ENCODE results near the gene LAMC3.
"Not testable (repeated sequence)": the region's sequence is repeated elsewhere in the genome, so short reads cannot be mapped to it uniquely, and the experiment has no call there.

Gene LAMC3

GRCh38 chr9:131031005-131031641 lies 22.1 kb downstream of the LAMC3 start:
- no peak for DNase-seq

- DNase-seq, result no peak
Measured at GRCh38 chr9:131031642-131032005, 22.6 kb downstream of the LAMC3 start.

- DNase-seq, result no peak
Measured at GRCh38 chr9:131032384-131032783, 23.4 kb downstream of the LAMC3 start.

- no peak for DNase-seq
Measured at GRCh38 chr9:131033269-131034224, 24.6 kb downstream of the LAMC3 start.

DNA sequence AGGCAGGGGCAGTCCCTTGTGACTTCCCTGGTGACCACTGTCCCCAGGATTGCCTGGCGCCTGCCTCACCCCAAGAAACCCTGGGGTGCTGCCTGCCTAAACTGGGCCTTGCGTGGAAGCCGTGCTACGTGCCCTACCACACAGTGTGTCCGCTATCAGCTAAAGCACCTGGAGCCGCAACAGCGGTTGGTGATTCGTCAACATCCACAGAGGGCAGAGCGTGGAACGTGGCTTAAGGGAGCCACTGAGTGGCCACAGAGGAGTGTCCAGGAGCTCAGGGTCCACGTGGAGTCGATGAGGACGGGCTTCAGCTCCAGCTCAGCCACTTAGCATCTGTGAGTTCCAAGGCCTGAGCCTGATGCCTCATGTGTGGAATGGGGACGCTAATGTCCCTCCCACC lies 25.3 kb downstream of the LAMC3 start:
- DNase-seq, result no peak

- DNase-seq, result not testable (repeated sequence)
Measured at GRCh38 chr9:131034749-131035148, 25.8 kb downstream of the LAMC3 start.

DNA sequence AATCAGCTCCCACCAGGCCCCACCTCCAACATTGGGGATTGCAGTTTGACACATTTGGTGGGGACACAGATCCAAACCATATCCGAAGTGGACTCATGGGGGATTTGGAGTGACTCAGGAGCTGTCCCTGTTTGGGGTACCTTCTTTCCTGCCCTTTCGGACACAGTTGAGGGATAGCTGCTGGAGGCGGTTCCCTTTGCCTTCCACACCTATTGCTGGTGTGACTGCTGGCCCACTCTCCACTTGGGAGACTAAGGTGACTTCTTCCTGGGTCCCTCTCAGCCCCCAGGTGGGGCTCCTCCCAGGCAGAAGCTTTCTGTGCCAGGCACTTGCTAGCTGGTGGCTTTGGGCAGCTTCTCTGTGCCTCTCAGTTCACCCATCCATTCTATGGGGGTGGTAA lies 26.6 kb downstream of the LAMC3 start:
- no peak for DNase-seq

- DNase-seq, result no peak
Measured at GRCh38 chr9:131036071-131036470, 27.1 kb downstream of the LAMC3 start.

DNA sequence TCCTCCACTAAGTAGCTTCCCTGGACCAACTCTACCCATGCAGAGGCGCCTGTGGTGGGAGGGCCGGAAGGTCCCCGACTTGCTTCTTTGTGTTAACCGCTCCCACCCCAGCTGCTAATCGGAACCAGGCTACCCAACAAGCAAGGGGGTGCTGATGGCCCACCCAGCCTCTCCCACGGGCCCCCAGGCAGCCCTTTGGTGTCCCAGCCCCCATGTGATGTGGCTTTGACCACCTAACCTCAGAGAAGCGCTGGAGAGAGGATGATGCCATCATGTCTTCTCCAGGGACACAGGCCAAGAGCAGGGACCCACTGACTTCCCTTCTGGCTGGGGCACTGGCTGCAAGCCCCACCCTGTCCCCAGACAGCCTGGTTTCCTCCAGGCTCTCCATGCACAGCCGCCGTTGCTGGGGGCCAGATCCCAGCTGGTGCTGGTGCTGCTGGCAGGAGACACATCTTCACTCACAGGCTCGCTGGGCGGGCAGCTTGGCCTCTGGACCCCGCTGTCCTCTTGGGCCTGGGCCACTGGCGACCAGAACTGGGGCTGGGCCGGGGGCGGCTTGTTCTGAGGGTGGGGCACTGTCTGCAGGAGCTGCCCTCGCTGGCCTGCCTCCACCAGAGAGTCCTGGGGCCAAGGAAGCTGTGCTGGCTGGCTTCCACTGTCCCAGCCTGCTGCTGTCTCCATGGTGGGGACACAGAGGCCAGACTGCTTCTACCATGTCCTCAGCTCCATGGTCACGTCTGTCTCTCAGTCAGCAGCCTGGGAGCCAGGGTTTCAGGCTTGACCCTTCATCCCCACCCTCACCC lies 27.8 kb downstream of the LAMC3 start:
- no peak for DNase-seq

- no peak for DNase-seq
Measured at GRCh38 chr9:131037335-131038255, 28.6 kb downstream of the LAMC3 start.

DNA sequence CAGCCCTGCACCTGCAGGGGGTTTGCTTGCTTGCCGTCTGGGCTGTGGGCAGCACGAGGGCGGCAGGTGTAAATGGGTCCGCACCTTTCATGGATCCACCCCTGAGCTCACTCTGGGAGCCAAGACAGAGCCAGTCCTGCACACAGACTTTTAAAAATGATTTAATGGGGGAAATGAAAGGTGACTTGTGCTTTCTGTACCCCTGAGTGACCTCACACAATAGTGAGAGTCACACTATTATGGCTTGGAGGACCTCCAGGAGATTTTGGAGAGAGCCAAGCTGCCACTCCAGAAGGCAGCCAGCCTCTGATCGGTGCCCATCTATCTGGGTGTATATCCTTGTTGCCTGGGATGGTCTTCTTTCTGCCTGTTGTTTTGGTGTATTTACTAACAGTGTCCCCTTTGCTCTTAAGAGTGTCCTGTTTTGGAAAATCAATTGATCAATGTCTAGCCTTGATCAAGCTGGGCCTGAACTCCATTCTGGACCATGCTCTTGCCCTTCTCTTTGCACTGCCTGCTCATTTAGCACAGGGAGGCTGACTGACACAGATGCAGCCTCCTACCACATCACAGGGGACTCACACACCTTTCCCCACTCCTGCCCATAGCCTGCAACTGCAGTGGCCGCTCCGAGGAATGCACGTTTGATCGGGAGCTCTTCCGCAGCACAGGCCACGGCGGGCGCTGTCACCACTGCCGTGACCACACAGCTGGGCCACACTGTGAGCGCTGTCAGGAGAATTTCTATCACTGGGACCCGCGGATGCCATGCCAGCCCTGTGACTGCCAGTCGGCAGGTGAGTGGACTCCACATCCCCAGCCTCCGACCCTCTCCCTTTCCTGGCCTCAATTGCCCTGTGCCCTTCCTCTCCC lies 29.5 kb downstream of the LAMC3 start:
- no peak for DNase-seq

DNA sequence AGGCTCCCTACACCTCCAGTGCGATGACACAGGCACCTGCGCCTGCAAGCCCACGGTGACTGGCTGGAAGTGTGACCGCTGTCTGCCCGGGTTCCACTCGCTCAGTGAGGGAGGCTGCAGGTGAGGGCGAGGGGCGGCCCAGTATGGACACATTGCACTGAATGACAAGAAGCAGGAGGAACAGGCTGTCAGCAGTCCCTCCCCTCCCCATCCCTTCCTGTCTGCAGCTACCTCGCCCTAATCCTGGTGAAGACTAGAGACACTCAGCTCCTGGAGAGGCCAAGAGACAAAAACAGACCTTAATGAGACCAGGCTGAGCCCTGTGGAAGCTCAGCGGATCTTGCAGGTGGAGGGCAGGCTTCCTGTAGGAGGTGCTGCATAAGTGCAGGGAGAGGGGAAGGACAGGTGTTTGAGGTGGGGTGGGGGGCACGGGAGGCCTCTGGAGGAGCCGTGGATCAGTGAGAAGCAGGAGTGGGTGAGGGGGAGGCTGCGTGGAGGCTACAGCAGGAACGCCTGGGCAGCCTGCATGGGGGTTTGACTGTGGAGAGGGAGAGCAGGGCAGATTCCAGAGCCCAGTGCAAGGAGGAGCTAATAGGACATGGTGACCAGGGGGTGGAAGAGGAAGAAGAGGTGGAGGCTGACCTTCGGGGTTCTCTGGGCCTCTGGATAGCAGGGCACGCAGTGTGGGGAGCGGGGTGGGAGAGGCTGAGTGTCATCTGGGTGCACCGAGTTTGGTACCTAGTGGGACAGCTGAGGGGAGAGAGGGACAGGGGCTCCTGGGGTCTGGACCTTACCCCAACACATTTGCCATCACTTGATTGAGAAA lies 30.4 kb downstream of the LAMC3 start:
- no peak for DNase-seq

GRCh38 chr9:131042666-131043065 lies 33.7 kb downstream of the LAMC3 start:
- DNase-seq, result no peak

- no peak for DNase-seq
Measured at GRCh38 chr9:131043087-131043486, 34.1 kb downstream of the LAMC3 start.

DNA sequence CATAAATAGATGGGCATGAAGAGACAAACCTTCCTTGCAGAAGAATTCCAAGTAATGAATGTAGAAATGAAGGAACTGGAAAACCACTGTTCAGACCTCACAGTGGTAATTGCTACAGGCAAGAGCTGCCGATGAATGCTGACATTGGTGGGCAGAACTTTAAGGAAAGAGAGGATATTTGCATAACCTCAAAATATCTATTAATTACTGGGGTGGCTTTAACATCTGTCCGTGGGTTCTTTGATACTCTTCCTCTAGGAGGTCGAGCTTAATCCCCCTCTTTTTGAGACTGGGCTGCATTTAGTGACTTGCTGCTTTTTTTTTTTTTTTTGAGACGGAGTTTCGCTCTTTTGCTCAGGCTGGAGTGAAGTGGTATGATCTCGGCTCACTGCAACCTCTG lies 34.7 kb downstream of the LAMC3 start:
- DNase-seq, result no peak

DNA sequence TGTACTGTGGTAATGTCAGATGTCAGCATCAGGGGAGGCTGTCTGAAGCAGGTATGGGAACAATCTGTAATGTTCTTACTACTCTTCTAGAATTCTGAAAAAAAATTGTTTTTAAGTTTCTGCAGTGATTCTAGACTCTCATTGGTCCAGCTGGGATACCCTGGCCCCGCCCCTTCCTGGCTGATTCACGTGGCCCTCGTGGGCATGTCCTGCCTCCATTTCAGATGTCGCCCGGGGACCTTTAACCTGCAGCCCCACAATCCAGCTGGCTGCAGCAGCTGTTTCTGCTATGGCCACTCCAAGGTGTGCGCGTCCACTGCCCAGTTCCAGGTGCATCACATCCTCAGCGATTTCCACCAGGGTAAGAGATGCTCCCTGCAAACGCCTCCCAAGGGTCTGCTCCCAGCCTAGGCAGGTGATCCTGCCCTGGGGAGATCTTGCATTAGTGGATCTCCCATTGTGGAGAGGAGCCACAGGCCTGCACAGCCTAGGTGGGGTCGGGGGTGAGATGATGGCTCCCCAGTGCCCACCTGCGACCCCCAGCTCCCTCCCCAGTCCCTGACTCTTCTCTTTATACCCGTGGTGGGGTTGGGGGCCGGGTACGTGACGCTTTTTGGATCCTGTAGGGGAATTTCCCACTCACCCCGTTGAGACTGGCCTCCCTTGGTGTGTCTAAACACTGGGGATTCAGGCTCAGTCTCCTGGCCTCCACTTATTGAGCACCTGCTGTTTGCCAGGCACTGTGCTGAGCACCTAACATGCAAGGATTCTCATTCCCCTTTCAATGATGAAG lies 36.5 kb downstream of the LAMC3 start:
- peak; percentile 66 for DNase-seq

GRCh38 chr9:131046093-131046380 lies 37.1 kb downstream of the LAMC3 start:
- DNase-seq, result no peak

DNA sequence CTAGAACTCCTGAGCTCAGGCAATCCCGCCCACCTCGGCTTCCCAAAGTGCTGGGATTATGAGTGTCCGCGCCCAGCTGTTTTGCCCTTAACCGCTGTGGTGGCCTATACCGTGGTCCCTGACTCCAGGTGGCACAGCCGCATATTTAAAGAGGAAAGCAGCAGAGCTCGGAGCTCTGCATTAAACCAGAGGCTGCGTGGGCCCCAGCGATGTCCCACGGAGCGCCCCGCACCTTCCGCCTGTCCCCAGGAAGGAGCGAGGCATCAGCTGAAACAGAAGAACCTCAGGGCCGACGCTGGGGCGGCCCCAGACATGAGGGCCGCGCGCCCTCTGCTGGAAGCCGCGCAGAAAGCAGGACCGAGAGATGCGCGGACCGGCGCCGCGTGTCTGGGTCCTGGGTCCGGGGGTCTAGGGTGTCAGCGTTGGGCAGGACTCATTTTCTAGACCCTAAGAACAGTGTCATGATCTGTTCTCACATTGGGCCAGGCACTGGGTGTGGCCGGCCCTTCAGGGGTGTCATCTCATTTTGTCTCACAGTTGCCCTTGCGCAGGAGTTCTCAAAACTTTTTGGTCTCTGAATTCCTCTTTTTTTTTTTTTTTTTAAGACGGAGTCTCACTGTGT lies 37.7 kb downstream of the LAMC3 start:
- DNase-seq, result peak; percentile 79

GRCh38 chr9:131048332-131048731 lies 39.4 kb downstream of the LAMC3 start:
- DNase-seq, result no peak

Measured in activated naive CD4-positive, alpha-beta T cell treated with anti-CD3 and anti-CD28 coated beads, Interleukin-2, amount 50 U/mL, for 16 hours (primary cell).